ENCODE measurements around the gene SF3A1. TPM values are rescaled to one million over a fixed set of nuclear protein-coding genes. Genes with fewer than 3 reads are reported as not detected.
"Not testable (repeated sequence)": the region's sequence is repeated elsewhere in the genome, so short reads cannot be mapped to it uniquely, and the experiment has no call there.

The SF3A1 gene, protein sequence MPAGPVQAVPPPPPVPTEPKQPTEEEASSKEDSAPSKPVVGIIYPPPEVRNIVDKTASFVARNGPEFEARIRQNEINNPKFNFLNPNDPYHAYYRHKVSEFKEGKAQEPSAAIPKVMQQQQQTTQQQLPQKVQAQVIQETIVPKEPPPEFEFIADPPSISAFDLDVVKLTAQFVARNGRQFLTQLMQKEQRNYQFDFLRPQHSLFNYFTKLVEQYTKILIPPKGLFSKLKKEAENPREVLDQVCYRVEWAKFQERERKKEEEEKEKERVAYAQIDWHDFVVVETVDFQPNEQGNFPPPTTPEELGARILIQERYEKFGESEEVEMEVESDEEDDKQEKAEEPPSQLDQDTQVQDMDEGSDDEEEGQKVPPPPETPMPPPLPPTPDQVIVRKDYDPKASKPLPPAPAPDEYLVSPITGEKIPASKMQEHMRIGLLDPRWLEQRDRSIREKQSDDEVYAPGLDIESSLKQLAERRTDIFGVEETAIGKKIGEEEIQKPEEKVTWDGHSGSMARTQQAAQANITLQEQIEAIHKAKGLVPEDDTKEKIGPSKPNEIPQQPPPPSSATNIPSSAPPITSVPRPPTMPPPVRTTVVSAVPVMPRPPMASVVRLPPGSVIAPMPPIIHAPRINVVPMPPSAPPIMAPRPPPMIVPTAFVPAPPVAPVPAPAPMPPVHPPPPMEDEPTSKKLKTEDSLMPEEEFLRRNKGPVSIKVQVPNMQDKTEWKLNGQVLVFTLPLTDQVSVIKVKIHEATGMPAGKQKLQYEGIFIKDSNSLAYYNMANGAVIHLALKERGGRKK
- total RNA-seq: 10 to 100 TPM; 29.1 to 94.2 (median 63.3) TPM

DNA sequence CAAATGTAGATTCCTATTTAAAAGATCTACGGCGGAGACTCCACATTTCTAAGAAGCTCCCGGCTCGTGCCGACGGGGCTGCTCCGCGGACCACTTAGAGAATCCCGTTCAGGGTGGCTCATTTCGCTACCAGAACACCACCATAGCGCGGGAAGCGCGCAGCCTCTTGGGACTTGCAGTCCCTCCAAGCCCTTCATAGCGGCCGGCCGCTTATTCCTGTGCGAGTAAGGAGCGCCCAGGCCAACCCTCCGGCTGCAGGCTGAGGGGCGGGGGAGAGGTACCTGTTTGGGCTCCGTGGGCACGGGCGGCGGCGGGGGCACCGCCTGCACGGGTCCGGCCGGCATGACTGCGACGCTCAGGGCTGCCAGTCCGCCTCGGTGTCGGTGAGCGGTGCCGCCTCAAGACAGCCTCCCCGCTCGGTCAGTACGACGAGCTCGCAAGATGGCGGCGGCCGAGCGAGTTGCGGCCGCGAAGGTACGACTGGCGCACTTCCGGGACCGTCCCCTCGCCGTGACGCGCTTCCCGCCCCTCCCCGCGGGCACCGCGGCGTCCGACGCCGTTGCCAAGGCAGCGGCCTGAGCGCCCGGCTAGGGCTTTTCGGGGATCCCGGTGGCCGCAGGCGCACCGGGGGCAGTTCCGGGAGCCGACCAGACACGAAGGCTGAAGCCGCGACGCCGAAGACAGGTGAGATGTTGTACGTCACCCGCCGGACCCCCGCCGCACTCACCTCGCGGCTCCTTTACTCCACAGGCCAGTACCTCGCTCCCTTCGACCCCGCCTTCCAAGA is at the start of gene SF3A1, which contains the start of gene CCDC157:
Gene SF3A1, minus strand, starts transcription at position 446 of the 787 bp plus-strand sequence. Its CDS starts 102 bp downstream, at position 344.
Gene CCDC157, plus strand, starts transcription at position 559 of the 787 bp plus-strand sequence. CDS start 8,994 bp downstream, outside the sequence.
- H3K9me3 ChIP-seq: no peaks in the 10 kb centered on the region
- intact Hi-C loops (cut with DNase I): no loop called here
- WGBS, 2 donors: 0% methylated on average over 12 to 37 of the region's 91 CpGs
- peaks cover 13 to 21% (median 13%) of the 10 kb centered on the region in 3 donors for H3K36me3 ChIP-seq
- TF ChIP-seq CTCF (IDR thresholded peaks at IDR 0.05): peak in 1 of 6 experiments; percentile 2
- peak in 2 of 4 donors; percentile 88 to 92 for TF ChIP-seq POLR2A (IDR thresholded peaks at IDR 0.05)
- H3K4me3 ChIP-seq: peak within 1 kb of the TSS; percentile 64 to 94 (median 83)
- peaks cover 16 to 39% (median 26%) of the 10 kb centered on the region in 3 donors for H3K4me1 ChIP-seq
- H3K27me3 ChIP-seq: no peaks in the 10 kb centered on the region
- H3K27ac ChIP-seq: peak within 1 kb of the TSS; percentile 96 to 99 (median 98)
- peak; percentile 69 for DNase-seq

DNA sequence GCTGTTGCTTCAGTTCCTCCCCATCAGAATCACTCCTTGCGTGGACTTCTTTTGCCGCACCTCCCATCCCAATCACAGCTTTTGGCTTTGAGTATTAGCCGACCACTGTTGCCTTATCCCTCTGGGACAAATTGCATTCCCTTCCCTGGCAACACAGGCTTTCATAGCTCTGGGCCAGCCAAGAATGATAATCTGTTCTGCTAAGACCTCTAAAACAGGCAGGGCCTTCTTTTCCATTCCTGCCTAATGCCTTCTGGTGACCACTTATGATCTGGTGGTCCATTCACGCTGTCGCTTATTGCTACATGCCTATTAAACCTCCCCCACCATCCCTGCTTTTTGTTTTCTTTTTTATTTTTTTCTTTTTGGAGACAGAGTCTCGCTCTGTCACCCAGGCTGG is 49.7 kb upstream of the SF3A1 start:
- no peak for TF ChIP-seq POLR2A (IDR thresholded peaks at IDR 0.05)
- no peak for TF ChIP-seq CTCF (IDR thresholded peaks at IDR 0.05)
- H3K27me3 ChIP-seq: no peaks in the 10 kb centered on the region
- peaks cover 4 to 90% (median 12%) of the 10 kb centered on the region in 3 donors for H3K36me3 ChIP-seq
- peaks cover 0 to 9% (median 0%) of the 10 kb centered on the region in 3 donors for H3K4me1 ChIP-seq
- intact Hi-C loops (cut with DNase I): no loop called here
- H3K4me3 ChIP-seq: no peak overlapping the region
- 84 to 92% methylated on average over 6 of the region's 6 CpGs for whole genome bisulfite sequencing, 2 donors
- H3K9me3 ChIP-seq: no peaks in the 10 kb centered on the region
- no peak for DNase-seq
- H3K27ac ChIP-seq: no peak overlapping the region

DNA sequence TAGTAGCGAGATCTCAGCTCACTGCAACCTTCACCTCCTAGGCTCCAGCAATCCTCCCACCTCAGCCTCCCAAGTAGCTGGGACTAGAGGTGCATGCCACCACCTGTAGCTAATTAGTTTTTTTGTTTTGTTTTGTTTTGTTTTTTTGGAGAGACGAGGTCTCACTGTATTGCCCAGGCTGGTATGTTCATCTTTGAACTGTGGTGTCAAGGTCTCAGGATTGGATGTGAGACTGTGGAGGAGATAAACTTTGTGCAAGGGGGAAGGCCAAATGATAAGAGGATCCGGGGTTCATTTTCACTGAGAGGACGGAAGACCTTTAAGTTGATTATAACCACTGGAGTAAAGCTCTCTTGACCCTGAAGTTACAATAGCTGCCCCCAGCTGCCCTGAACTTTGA is 49.0 kb upstream of the SF3A1 start:
- 86% methylated on average over 3 to 4 of the region's 4 CpGs for WGBS, 2 donors
- intact Hi-C loops (cut with DNase I): no loop called here

GRCh38 chr22:30404307-30404706 is 47.6 kb upstream of the SF3A1 start:
- Histone ChIP-seq H3K9me3 (no peaks in the 10 kb centered on the region), H3K36me3 (peaks cover 4 to 78% (median 12%) of the 10 kb centered on the region in 3 donors), H3K4me3 (no peak overlapping the region), H3K27ac (no peak overlapping the region), H3K27me3 (no peaks in the 10 kb centered on the region), H3K4me1 (peaks cover 6 to 22% (median 6%) of the 10 kb centered on the region in 3 donors)
- intact Hi-C loops (cut with DNase I): no loop called here
- DNase-seq: no peak
- TF ChIP-seq CTCF (IDR thresholded peaks at IDR 0.05) (no peak), POLR2A (IDR thresholded peaks at IDR 0.05) (no peak)
- WGBS, 2 donors: 62 to 67% methylated on average over 4 to 6 of the region's 6 CpGs

More for the DNA sequence above, 49.0 kb upstream of the SF3A1 start:
- Histone ChIP-seq H3K4me1 (peaks cover 0 to 9% (median 0%) of the 10 kb centered on the region in 3 donors), H3K36me3 (peaks cover 4 to 90% (median 12%) of the 10 kb centered on the region in 3 donors), H3K27me3 (no peaks in the 10 kb centered on the region), H3K4me3 (no peak overlapping the region), H3K27ac (no peak overlapping the region), H3K9me3 (no peaks in the 10 kb centered on the region)
- TF ChIP-seq POLR2A (IDR thresholded peaks at IDR 0.05) (no peak), CTCF (IDR thresholded peaks at IDR 0.05) (no peak)
- no peak for DNase-seq

- H3K36me3 ChIP-seq: peaks cover 0 to 62% (median 4%) of the 10 kb centered on the region in 3 donors
- DNase-seq; H3K9me3 ChIP-seq; H3K27me3 ChIP-seq; H3K27ac ChIP-seq; H3K4me3 ChIP-seq; intact Hi-C loops (cut with DNase I): not testable (repeated sequence)
- 93% methylated on average over 5 of the region's 5 CpGs for WGBS, 2 donors
- H3K4me1 ChIP-seq: peaks cover 11 to 37% (median 18%) of the 10 kb centered on the region in 3 donors
Measured at GRCh38 chr22:30402766-30403104, 46.0 kb upstream of the SF3A1 start.

Measured in esophagus squamous epithelium (tissue), 5 donors.